H9 (cell line): ENCODE results near the gene HAVCR1. TPM values are rescaled to one million over a fixed set of nuclear protein-coding genes. Genes with fewer than 3 reads are reported as not detected.

Source experiments
- DNase-seq: peaks from one replicate; pipeline ENCODE4 v3.0.0-alpha.2; 2017
- H2AFZ ChIP-seq: one replicate; pipeline ENCODE4 v1.6.1; 2013; ENCODE audit warnings: mild to moderate bottlenecking, low read length, control low read depth, moderate library complexity
- H2AK5ac ChIP-seq: 2 replicates; pipeline ENCODE4 v1.6.1; 2013; ENCODE audit warnings: low read length, control low read depth, mixed read lengths; ENCODE audit not compliant: insufficient read length
- H2BK120ac ChIP-seq: one replicate; pipeline ENCODE4 v1.6.1; 2013; ENCODE audit warnings: low read depth, mild to moderate bottlenecking, low read length, control low read depth, inconsistent platforms; ENCODE audit not compliant: poor library complexity, severe bottlenecking
- H2BK12ac ChIP-seq: 2 replicates; pipeline ENCODE4 v1.6.1; 2013; ENCODE audit warnings: low read length, control low read depth, mixed read lengths, low read depth; ENCODE audit not compliant: insufficient read length
- H2BK15ac ChIP-seq: 2 replicates; pipeline ENCODE4 v1.6.1; 2013; ENCODE audit warnings: low read depth, low read length, control low read depth
- H2BK20ac ChIP-seq: one replicate; pipeline ENCODE4 v1.6.1; 2013; ENCODE audit warnings: low read depth, mild to moderate bottlenecking, low read length, control low read depth, inconsistent platforms; ENCODE audit not compliant: poor library complexity, severe bottlenecking
- H2BK5ac ChIP-seq: 2 replicates; pipeline ENCODE4 v1.6.1; 2013; ENCODE audit warnings: low read length, control low read depth, mixed read lengths; ENCODE audit not compliant: insufficient read length
- H3K14ac ChIP-seq: 2 replicates; pipeline ENCODE4 v1.6.1; 2013; ENCODE audit warnings: low read length, control low read depth; ENCODE audit not compliant: insufficient read depth
- H3K18ac ChIP-seq: 2 replicates; pipeline ENCODE4 v1.6.1; 2013; ENCODE audit warnings: low read depth, mild to moderate bottlenecking, mixed read lengths, low read length, control low read depth; ENCODE audit not compliant: insufficient read length
- H3K23ac ChIP-seq: 2 replicates; pipeline ENCODE4 v1.6.1; 2013; ENCODE audit warnings: low read length, control low read depth, mixed read lengths, low read depth; ENCODE audit not compliant: insufficient read length
- H3K23me2 ChIP-seq: 2 replicates; pipeline ENCODE4 v1.6.1; 2013; ENCODE audit warnings: low read depth, mild to moderate bottlenecking, mixed read lengths, low read length, control low read depth; ENCODE audit not compliant: insufficient read length, poor library complexity, severe bottlenecking
- H3K27ac ChIP-seq: 2 replicates; pipeline ENCODE4 v1.5.1; 2013; ENCODE audit warnings: low read length, control low read depth, mixed read lengths, low read depth; ENCODE audit not compliant: insufficient read length
- H3K27me3 ChIP-seq: 2 replicates; pipeline ENCODE4 v1.6.1; 2013; ENCODE audit warnings: low read length, control low read depth, inconsistent platforms; ENCODE audit not compliant: insufficient read depth
- H3K4ac ChIP-seq: 2 replicates; pipeline ENCODE4 v1.6.1; 2013; ENCODE audit warnings: low read depth, mild to moderate bottlenecking, control low read depth, inconsistent platforms, low read length, moderate library complexity
- H3K4me1 ChIP-seq: 2 replicates; pipeline ENCODE4 v1.6.1; 2013; ENCODE audit warnings: low read length, control low read depth, inconsistent platforms; ENCODE audit not compliant: insufficient read depth
- H3K4me2 ChIP-seq: 2 replicates; pipeline ENCODE4 v1.6.1; 2013; ENCODE audit warnings: low read length, control low read depth, mixed read lengths; ENCODE audit not compliant: insufficient read length, insufficient read depth
- H3K56ac ChIP-seq: 2 replicates; pipeline ENCODE4 v1.6.1; 2013; ENCODE audit warnings: low read depth, mild to moderate bottlenecking, mixed read lengths, low read length, control low read depth; ENCODE audit not compliant: insufficient read length
- H3K79me1 ChIP-seq: 2 replicates; pipeline ENCODE4 v1.6.1; 2013; ENCODE audit warnings: low read depth, mild to moderate bottlenecking, moderate library complexity, low read length, control low read depth, inconsistent platforms; ENCODE audit not compliant: insufficient read depth, poor library complexity, severe bottlenecking
- H3K79me2 ChIP-seq: 2 replicates; pipeline ENCODE4 v1.6.1; 2013; ENCODE audit warnings: low read length, control low read depth, inconsistent platforms; ENCODE audit not compliant: insufficient read depth
- H3K9ac ChIP-seq: 2 replicates; pipeline ENCODE4 v1.6.1; 2013; ENCODE audit warnings: low read length, control low read depth, mixed read lengths; ENCODE audit not compliant: insufficient read length; ENCODE audit errors: extremely low read depth
- H3K9me3 ChIP-seq: one replicate; pipeline ENCODE4 v1.6.1; 2013; ENCODE audit warnings: low read depth, low read length, inconsistent platforms; ENCODE audit not compliant: control insufficient read depth
- H3T11ph ChIP-seq: one replicate; pipeline ENCODE4 v1.6.1; 2013; ENCODE audit warnings: mild to moderate bottlenecking, low read length, control low read depth, inconsistent platforms
- H4K20me1 ChIP-seq: one replicate; pipeline ENCODE4 v1.6.1; 2013; ENCODE audit not compliant: control insufficient read depth, insufficient read length, insufficient read depth
- H4K5ac ChIP-seq: 2 replicates; pipeline ENCODE4 v1.6.1; 2013; ENCODE audit warnings: low read depth, mild to moderate bottlenecking, mixed read lengths, low read length, control low read depth; ENCODE audit not compliant: insufficient read length
- H4K8ac ChIP-seq: replicated peaks from 2 replicates; pipeline ENCODE4 v1.6.1; 2013; ENCODE audit warnings: low read length, control low read depth, mixed read lengths, low read depth; ENCODE audit not compliant: insufficient read length
- H4K91ac ChIP-seq: 2 replicates; pipeline ENCODE4 v1.6.1; 2013; ENCODE audit warnings: low read depth, mild to moderate bottlenecking, moderate library complexity, mixed read lengths, low read length, control low read depth; ENCODE audit not compliant: insufficient read length
- H3K27ac Mint-ChIP-seq, 3 experiments: 2 replicates in 2 of 3; 3 replicates in 1 of 3; pipeline ENCODE4 v1.8.0; 2020 to 2021; ENCODE audit warnings: mixed read lengths in 3 of 3, mild to moderate bottlenecking in 1 of 3, moderate library complexity in 1 of 3
- H3K27me3 Mint-ChIP-seq: 2 replicates; pipeline ENCODE4 v1.8.0; 2021; ENCODE audit warnings: low read depth, mild to moderate bottlenecking, moderate library complexity, mixed read lengths
- H3K36me3 Mint-ChIP-seq, 3 experiments: 2 replicates in 2 of 3; 3 replicates in 1 of 3; pipeline ENCODE4 v1.8.0; 2020 to 2021; ENCODE audit warnings: low read depth in 3 of 3, mixed read lengths in 3 of 3; ENCODE audit not compliant: insufficient read depth in 1 of 3
- H3K4me1 Mint-ChIP-seq, 2 experiments: 2 replicates each; pipeline ENCODE4 v1.8.0; 2020; ENCODE audit warnings: mixed read lengths in 2 of 2
- H3K4me3 Mint-ChIP-seq, 2 experiments: 2 replicates in 1 of 2; 3 replicates in 1 of 2; pipeline ENCODE4 v1.8.0; 2020 to 2021; ENCODE audit warnings: mild to moderate bottlenecking in 2 of 2, mixed read lengths in 2 of 2, moderate library complexity in 1 of 2
- H3K9me3 Mint-ChIP-seq, 2 experiments: 2 replicates in 1 of 2; 3 replicates in 1 of 2; pipeline ENCODE4 v1.8.0; 2020; ENCODE audit warnings: mild to moderate bottlenecking in 2 of 2, mixed read lengths in 2 of 2, moderate library complexity in 1 of 2
- WGBS: extraction: QIAGEN DNeasy Blood & Tissue Kit; methylation state at CpG from one replicate; pipeline ENCODE4 v1.1.7; 2013; ENCODE audit warnings: missing lambda C conversion rate, low lambda C conversion rate, mixed read lengths; ENCODE audit not compliant: insufficient read length; ENCODE audit errors: extremely low coverage; 5-methylcytosine and 5-hydroxymethylcytosine counted together
- total RNA-seq: library from RNA; stranded (reverse); gene quantifications from 2 replicates; pipeline ENCODE4 v1.2.1, GENCODE V29; 2021
- TF ChIP-seq, protein P1 (sequence below): fragments of 200-600 bp; sonication (generic); conservative IDR thresholded peaks from 3 replicates; pipeline ENCODE4 v1.8.0; 2021; ENCODE audit warnings: antibody characterized with exemption, mild to moderate bottlenecking

The HAVCR1 gene
- total RNA-seq, 1 experiment from 2014 or later, result not detected

DNA sequence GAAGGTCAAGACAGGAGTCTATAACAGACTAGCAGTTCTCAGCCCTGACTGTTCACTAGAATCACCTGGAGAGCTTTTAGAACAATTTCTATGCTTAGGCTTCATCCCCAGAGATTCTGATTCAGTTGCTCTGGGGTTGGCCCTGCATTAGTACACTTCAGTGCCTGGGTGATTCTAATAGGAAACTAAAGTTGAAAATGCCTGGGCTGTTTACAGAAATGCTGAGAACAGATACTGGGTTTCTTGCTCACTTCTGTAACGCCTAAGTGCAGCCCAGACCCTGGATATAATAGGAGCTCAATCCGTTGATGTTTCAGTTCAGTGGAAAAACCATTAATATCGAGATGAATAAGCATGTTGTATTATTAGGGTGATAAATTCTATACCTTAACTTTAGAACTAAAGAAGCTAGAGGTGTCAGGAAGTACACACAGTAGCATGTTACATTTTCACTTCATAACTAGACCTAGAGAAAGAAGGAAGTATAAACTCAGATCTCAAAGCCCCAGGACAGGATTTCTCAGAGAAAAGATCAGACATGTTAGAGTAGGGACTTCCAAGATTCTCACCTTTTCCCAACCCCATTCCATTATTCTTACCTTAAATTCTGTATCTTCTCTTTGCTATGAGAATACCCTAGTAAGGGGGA lies 29.6 kb upstream of the HAVCR1 start:
- Histone ChIP-seq H3K27me3 (no peaks in the 10 kb centered on the region), H3K4me1 (no peaks in the 10 kb centered on the region), H3K9ac (no peak overlapping the region), H4K8ac (no peak overlapping the region), H3K56ac (no peak overlapping the region), H3K27ac (no peak overlapping the region), H2BK15ac (no peak overlapping the region), H3K18ac (no peak overlapping the region), H2BK20ac (no peak overlapping the region), H3K79me2 (no peaks in the 10 kb centered on the region), H3K9me3 (no peaks in the 10 kb centered on the region), H3K23ac (no peak overlapping the region), H3K14ac (no peak overlapping the region), H3T11ph (no peak overlapping the region), H3K23me2 (no peaks in the 10 kb centered on the region), H2BK120ac (no peak overlapping the region), H2AK5ac (no peak overlapping the region), H4K91ac (no peak overlapping the region), H3K4ac (no peak overlapping the region), H2AFZ (no peak overlapping the region), H2BK12ac (no peak overlapping the region), H4K5ac (no peak overlapping the region), H2BK5ac (no peak overlapping the region), H3K79me1 (no peaks in the 10 kb centered on the region), H4K20me1 (no peaks in the 10 kb centered on the region), H3K4me2 (no peak overlapping the region)
- Mint-ChIP-seq H3K27ac (no peak overlapping the region), H3K36me3 (no peaks in the 10 kb centered on the region), H3K9me3 (no peaks in the 10 kb centered on the region), H3K4me1 (no peaks in the 10 kb centered on the region), H3K4me3 (no peak overlapping the region), H3K27me3 (no peaks in the 10 kb centered on the region; the same call in 1 of the 2 replicates)
- TF ChIP-seq, protein P1, sequence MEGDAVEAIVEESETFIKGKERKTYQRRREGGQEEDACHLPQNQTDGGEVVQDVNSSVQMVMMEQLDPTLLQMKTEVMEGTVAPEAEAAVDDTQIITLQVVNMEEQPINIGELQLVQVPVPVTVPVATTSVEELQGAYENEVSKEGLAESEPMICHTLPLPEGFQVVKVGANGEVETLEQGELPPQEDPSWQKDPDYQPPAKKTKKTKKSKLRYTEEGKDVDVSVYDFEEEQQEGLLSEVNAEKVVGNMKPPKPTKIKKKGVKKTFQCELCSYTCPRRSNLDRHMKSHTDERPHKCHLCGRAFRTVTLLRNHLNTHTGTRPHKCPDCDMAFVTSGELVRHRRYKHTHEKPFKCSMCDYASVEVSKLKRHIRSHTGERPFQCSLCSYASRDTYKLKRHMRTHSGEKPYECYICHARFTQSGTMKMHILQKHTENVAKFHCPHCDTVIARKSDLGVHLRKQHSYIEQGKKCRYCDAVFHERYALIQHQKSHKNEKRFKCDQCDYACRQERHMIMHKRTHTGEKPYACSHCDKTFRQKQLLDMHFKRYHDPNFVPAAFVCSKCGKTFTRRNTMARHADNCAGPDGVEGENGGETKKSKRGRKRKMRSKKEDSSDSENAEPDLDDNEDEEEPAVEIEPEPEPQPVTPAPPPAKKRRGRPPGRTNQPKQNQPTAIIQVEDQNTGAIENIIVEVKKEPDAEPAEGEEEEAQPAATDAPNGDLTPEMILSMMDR, result no peak
- no CpG with 5 or more reads among the region's 3 CpGs for WGBS
- DNase-seq, result no peak
